AG09319 (cell line): ENCODE data around the gene P4HA2.

Experiments
- DNase-seq: peaks from one replicate; pipeline ENCODE4 v3.0.0-alpha.2; 2010; ENCODE audit warnings: low read depth; ENCODE audit errors: extremely low read depth
- TF ChIP-seq, protein P1 (sequence below): IDR thresholded peaks from 2 replicates; pipeline ENCODE4 v1.5.1; 2011; ENCODE audit warnings: low read depth, mild to moderate bottlenecking, inconsistent platforms, low read length, moderate library complexity

P4HA2 gene

DNA sequence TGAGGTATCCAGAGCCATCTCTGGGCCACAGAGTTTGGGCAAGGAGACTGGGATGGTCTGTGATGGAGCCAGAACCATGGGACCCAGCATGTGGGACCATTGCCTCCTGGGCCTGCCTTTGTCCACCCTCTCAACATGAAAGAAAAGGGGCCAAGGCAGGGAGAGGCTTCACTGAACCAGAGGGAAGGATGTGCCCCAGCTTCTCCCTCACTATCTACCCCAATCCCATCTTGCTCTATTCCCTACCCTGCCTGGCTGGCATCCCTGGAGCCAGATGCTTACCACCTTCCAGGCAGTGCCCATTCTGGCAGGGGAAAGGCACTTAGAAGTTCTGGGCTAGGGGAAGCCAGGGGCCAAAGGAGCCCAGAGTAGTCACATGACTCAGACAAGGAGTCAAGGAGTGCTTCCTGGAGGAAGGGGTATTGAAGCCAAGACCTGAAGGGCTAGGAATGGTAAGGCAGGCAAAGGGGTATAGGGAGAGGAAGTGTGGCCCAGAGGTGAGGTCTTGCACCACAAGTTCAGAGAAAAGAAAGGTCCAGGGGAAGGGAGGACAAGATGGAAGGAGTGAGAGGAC lies 39.6 kb upstream of the P4HA2 start:
- no peak for DNase-seq
- TF ChIP-seq, protein P1, sequence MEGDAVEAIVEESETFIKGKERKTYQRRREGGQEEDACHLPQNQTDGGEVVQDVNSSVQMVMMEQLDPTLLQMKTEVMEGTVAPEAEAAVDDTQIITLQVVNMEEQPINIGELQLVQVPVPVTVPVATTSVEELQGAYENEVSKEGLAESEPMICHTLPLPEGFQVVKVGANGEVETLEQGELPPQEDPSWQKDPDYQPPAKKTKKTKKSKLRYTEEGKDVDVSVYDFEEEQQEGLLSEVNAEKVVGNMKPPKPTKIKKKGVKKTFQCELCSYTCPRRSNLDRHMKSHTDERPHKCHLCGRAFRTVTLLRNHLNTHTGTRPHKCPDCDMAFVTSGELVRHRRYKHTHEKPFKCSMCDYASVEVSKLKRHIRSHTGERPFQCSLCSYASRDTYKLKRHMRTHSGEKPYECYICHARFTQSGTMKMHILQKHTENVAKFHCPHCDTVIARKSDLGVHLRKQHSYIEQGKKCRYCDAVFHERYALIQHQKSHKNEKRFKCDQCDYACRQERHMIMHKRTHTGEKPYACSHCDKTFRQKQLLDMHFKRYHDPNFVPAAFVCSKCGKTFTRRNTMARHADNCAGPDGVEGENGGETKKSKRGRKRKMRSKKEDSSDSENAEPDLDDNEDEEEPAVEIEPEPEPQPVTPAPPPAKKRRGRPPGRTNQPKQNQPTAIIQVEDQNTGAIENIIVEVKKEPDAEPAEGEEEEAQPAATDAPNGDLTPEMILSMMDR = no peak

DNA sequence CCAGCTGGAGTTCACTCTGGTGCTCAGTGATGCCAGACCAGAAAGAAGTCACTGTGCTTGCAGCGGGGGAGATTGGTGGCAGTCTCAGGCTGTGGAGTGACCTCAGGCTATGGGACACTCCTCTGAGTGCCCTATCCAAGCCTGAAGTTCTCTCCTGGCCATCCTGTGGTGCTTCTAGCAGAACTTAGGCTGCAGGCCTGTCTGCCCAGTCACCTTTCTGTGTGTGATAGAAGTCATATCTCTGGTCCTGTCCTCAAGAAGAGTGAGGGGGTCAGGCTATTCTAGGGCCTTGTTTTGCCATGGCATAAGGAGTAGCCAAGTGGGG lies 39.1 kb upstream of the P4HA2 start:
- no peak for DNase-seq
- TF ChIP-seq, protein P1 = no peak

GRCh38 chr5:132266031-132266835 lies 38.6 kb upstream of the P4HA2 start:
- TF ChIP-seq, protein P1 = no peak

GRCh38 chr5:132265336-132266030 lies 37.8 kb upstream of the P4HA2 start:
- TF ChIP-seq, protein P1 = no peak
- peak; percentile 89 for DNase-seq

More at GRCh38 chr5:132266031-132266835, 38.6 kb upstream of the P4HA2 start:
- no peak for DNase-seq

DNA sequence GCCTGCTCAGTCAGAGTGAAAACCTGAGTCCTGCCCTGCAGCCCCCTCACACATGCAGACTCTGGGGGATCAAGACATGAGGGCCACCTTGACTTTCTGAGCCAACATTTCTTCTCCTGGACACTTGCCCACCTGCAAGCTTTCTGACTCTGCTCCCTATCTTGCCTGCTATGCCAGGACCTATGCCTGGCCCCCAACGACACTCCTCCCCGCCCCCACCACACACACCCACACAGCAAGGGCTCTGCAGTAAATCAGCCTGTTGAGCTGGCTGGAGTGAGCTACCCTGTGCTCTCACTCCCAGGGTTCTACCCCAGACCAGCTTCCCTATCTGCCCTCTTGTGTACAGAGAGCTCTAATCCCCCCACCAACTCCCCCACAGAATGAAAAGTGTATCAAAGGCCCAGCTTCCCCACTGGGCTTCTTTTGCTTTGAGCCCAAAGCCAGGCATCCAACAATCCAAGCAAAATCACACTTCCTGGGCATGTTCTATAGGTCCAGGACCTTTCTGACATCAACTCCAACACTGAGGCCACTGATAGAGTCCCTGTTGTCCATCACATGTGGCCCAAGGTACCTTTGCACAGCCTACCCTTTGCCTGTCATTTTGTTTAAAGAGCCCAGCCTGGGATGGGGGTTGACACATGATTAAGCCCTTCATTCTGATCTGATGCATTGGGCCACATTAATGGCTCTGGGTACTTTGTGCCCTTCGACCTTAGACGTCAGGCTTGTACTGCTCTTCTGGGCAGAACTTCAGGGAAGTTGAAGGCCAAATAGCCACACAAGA lies 37.1 kb upstream of the P4HA2 start:
- TF ChIP-seq, protein P1 = no peak
- no peak for DNase-seq

DNA sequence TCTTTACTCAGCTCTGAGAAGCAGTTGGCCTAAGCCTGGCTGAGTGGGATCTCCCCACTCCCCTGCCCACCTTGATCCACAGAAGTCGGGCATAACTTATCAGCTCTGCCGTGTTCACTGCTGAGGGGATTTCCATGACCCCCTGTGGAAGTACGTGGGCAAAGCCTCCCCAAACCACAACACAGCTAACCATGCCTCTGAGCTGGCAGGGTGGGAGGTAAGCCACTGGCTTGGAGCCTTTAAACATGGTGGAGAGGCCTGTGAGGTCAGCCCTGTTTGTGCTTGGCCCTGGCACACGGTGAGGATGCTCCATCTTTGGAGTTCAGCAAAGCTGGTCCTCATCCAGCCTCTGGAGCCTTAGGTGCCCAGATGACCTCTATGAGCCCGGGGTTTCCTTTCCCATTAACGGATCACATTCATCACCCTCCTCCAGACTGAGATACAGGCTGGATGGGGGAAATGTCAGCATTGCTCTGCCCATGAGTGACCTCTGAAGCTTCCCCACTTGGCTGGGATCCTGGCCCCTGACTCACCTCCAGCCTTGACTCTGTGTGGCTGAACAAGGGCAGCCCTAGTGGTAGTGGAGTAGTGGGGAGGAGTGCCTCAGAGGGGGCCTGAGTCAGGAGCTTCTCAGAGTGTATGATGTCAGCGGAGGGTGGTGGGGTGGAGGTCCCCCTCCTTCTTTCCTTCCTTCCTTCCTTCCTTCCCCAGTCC lies 36.1 kb upstream of the P4HA2 start:
- TF ChIP-seq, protein P1 = peak; percentile 21
- peak; percentile 54 for DNase-seq
